ENCODE results near the gene KRT17. TPM values are rescaled to one million over a fixed set of nuclear protein-coding genes. Genes with fewer than 3 reads are reported as not detected.

The KRT17 gene
- total and polyA plus RNA-seq, 10 of the 15 experiments (the other 5 are each of a cell fraction or from before 2014, with no cell fraction given): 0.47 to 30.0 (median 2.5) TPM

DNA sequence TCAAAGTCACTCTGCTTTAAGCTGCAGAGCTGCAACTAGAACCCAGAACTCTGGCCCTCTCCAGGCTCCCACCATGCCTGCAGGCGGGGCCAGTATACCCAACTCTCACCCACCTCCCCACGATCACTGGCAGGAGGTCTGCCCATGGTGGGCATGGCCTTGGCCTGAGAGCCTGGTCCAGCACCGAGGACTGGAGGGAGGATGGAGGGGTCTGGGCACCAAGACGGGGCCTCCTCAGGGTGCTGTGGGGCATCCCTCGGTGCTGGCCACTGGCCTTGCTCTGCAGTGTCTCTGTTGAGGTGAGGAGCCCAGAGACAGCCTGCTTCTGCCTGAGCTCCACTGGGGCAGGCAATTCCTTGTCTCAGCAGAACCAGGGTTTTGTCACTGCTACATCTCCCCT, 10.3 kb downstream of the KRT17 start:
- Histone ChIP-seq H3K27me3 (replicated peaks in 1 of 2; ENCODE audit: control insufficient read depth in 2 of 2, insufficient read depth in 2 of 2, low read length in 1 of 2) (peaks cover 0 to 2% of the 10 kb centered on the region in 2 experiments; a peak in 2 of 4 replicates), H3K4me1 (ENCODE audit: control insufficient read depth, insufficient read depth, low read length) (no peaks in the 10 kb centered on the region), H2AFZ (ENCODE audit: control insufficient read depth, low read depth, low read length) (no peak overlapping the region), H3K4me2 (ENCODE audit: control insufficient read depth, insufficient read depth) (no peak overlapping the region), H3K27ac (ENCODE audit: control insufficient read depth, insufficient read depth) (no peak overlapping the region), H3K4me3 (no peak overlapping the region), H3K36me3 (ENCODE audit: control insufficient read depth in 2 of 2, insufficient read depth in 2 of 2, low read length in 1 of 2) (no peaks in the 10 kb centered on the region), H3K79me2 (ENCODE audit: control insufficient read depth, insufficient read depth, low read length) (no peaks in the 10 kb centered on the region), H3K9me3 (replicated peaks; ENCODE audit: control insufficient read depth, insufficient read depth, low read length) (no peaks in the 10 kb centered on the region), H4K20me1 (ENCODE audit: control insufficient read depth, insufficient read depth) (no peaks in the 10 kb centered on the region), H3K9ac (ENCODE audit: control insufficient read depth, insufficient read depth, low read length) (no peak overlapping the region)
- ChIA-PET SMC1A (ENCODE audit: uncharacterized antibody, unreplicated experiment) (no interaction called here), RAD21 (ENCODE audit: unreplicated experiment) (no interaction called here), CTCF (no interaction called here), POLR2A (no interaction called here)
- TF ChIP-seq, protein P1, sequence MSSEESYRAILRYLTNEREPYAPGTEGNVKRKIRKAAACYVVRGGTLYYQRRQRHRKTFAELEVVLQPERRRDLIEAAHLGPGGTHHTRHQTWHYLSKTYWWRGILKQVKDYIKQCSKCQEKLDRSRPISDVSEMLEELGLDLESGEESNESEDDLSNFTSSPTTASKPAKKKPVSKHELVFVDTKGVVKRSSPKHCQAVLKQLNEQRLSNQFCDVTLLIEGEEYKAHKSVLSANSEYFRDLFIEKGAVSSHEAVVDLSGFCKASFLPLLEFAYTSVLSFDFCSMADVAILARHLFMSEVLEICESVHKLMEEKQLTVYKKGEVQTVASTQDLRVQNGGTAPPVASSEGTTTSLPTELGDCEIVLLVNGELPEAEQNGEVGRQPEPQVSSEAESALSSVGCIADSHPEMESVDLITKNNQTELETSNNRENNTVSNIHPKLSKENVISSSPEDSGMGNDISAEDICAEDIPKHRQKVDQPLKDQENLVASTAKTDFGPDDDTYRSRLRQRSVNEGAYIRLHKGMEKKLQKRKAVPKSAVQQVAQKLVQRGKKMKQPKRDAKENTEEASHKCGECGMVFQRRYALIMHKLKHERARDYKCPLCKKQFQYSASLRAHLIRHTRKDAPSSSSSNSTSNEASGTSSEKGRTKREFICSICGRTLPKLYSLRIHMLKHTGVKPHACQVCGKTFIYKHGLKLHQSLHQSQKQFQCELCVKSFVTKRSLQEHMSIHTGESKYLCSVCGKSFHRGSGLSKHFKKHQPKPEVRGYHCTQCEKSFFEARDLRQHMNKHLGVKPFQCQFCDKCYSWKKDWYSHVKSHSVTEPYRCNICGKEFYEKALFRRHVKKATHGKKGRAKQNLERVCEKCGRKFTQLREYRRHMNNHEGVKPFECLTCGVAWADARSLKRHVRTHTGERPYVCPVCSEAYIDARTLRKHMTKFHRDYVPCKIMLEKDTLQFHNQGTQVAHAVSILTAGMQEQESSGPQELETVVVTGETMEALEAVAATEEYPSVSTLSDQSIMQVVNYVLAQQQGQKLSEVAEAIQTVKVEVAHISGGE (CRISPR knock-in tag; IDR thresholded peaks at IDR 0.05): no peak
- no peak for TF ChIP-seq RB1 (IDR thresholded peaks at IDR 0.05; ENCODE audit: borderline replicate concordance)
- no peak for TF ChIP-seq KDM1A (IDR thresholded peaks at IDR 0.05; ENCODE audit: borderline replicate concordance)
- no peak for TF ChIP-seq YY1 (IDR thresholded peaks at IDR 0.05; ENCODE audit: low read depth, low read length)
- no peak for TF ChIP-seq ZNF622 (IDR thresholded peaks at IDR 0.05)
- TF ChIP-seq NRF1 (conservative IDR thresholded peaks at IDR 0.05; ENCODE audit: low read depth, low read length): no peak
- TF ChIP-seq, protein P2, sequence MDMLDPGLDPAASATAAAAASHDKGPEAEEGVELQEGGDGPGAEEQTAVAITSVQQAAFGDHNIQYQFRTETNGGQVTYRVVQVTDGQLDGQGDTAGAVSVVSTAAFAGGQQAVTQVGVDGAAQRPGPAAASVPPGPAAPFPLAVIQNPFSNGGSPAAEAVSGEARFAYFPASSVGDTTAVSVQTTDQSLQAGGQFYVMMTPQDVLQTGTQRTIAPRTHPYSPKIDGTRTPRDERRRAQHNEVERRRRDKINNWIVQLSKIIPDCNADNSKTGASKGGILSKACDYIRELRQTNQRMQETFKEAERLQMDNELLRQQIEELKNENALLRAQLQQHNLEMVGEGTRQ (IDR thresholded peaks at IDR 0.05; ENCODE audit: borderline replicate concordance, low read depth, low read length): no peak
- TF ChIP-seq NFYB (IDR thresholded peaks at IDR 0.05; ENCODE audit: insufficient read depth, low read depth, low read length): no peak
- TF ChIP-seq, protein P3, sequence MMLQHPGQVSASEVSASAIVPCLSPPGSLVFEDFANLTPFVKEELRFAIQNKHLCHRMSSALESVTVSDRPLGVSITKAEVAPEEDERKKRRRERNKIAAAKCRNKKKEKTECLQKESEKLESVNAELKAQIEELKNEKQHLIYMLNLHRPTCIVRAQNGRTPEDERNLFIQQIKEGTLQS (IDR thresholded peaks at IDR 0.05; ENCODE audit: borderline replicate concordance, extremely low read depth, low read depth, low read length): no peak
- TF ChIP-seq MEF2A (IDR thresholded peaks at IDR 0.05; ENCODE audit: insufficient read depth, low read depth, low read length): no peak
- TF ChIP-seq, protein P4, sequence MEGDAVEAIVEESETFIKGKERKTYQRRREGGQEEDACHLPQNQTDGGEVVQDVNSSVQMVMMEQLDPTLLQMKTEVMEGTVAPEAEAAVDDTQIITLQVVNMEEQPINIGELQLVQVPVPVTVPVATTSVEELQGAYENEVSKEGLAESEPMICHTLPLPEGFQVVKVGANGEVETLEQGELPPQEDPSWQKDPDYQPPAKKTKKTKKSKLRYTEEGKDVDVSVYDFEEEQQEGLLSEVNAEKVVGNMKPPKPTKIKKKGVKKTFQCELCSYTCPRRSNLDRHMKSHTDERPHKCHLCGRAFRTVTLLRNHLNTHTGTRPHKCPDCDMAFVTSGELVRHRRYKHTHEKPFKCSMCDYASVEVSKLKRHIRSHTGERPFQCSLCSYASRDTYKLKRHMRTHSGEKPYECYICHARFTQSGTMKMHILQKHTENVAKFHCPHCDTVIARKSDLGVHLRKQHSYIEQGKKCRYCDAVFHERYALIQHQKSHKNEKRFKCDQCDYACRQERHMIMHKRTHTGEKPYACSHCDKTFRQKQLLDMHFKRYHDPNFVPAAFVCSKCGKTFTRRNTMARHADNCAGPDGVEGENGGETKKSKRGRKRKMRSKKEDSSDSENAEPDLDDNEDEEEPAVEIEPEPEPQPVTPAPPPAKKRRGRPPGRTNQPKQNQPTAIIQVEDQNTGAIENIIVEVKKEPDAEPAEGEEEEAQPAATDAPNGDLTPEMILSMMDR (IDR thresholded peaks at IDR 0.05 in 2 of 3, conservative IDR thresholded peaks at IDR 0.05 in 1 of 3; ENCODE audit: control insufficient read depth in 2 of 3, extremely low read depth in 1 of 3, insufficient read depth in 1 of 3, low read depth in 3 of 3, low read length in 3 of 3): no peak
- no TSS peak for BruUV-seq (replicated peaks)
- no peak for ATAC-seq
- WGBS (ENCODE audit: insufficient coverage, insufficient replicate concordance, low lambda C conversion rate, missing lambda C conversion rate): 7% methylated on average over 5 of the region's 5 CpGs
- intact Hi-C loops (cut with micrococcal nuclease; ENCODE audit: unreplicated experiment) (no loop called here), in situ Hi-C loops (cut with MboI) (no loop called here)
- no peak for FAIRE-seq
- no peak for DNase-seq (ENCODE audit: low read depth, low spot score)
